HCT116 (cell line): Measurements from ENCODE around the gene CD74. TPM values are rescaled to one million over a fixed set of nuclear protein-coding genes. Genes with fewer than 3 reads are reported as not detected.

Experiments used
- ATAC-seq: fragments of 200-7000 bp; cut with Tn5 transposase; 2 replicates; pipeline ENCODE4 v1.9.1; 2020; ENCODE audit warnings: mild to moderate bottlenecking, moderate library complexity
- BruUV-seq: library from RNA; stranded (reverse); fragments of 400-500 nt; replicated peaks from 2 replicates; lab custom pipeline; 2021; lab: Mats Ljungman, UMichigan
- CTCF ChIA-PET: fragments of 300-600 bp; sonication (Branson Sonifier 250); formaldehyde crosslinking; loops from one replicate; lab custom pipeline; 2021; ENCODE audit warnings: antibody characterized with exemption; lab: Charles Lee
- POLR2A ChIA-PET: fragments of 300-600, 350-600 bp; sonication (Branson Sonifier 250); formaldehyde crosslinking; loops from one replicate; lab custom pipeline; 2021; ENCODE audit warnings: antibody characterized with exemption; lab: Charles Lee
- RAD21 ChIA-PET, 2 experiments: fragments of 300-600 bp; sonication (Branson Sonifier 250); formaldehyde crosslinking; loops; one replicate each; lab custom pipeline; 2023; ENCODE audit warnings: low total read pairs in 2 of 2; ENCODE audit not compliant: uncharacterized antibody in 2 of 2, unreplicated experiment in 2 of 2, low non-redundant PET in 1 of 2; lab: Charles Lee
- DNase-seq: peaks from one replicate; pipeline ENCODE4 v3.0.0-alpha.2; 2010; ENCODE audit warnings: low read depth, low spot score
- H2AFZ ChIP-seq: fragments of 200-600 bp; shearing (Covaris generic), sonication (generic); 2 replicates; pipeline ENCODE4 v1.6.1; 2017; ENCODE audit warnings: low read depth, mixed run types, mixed read lengths, antibody characterized with exemption, low read length; ENCODE audit not compliant: poor library complexity, severe bottlenecking
- H3K27ac ChIP-seq: 2 replicates; pipeline ENCODE4 v1.5.1; 2012; ENCODE audit warnings: low read depth, low read length
- H3K27me3 ChIP-seq: fragments of 200-600 bp; sonication (generic); 2 replicates; pipeline ENCODE4 v1.6.1; 2016; ENCODE audit warnings: mixed run types, low read length, mixed read lengths; ENCODE audit not compliant: insufficient read depth
- H3K36me3 ChIP-seq, 2 experiments: fragments of 200-500 bp in 1 of 2; fragments of 200-600 bp in 1 of 2; sonication (Bioruptor generic) in 1 of 2; sonication (generic) in 1 of 2; 2 replicates each; pipeline versions ENCODE4 v1.5.1 to v1.6.1; 2014 to 2016; ENCODE audit warnings: low read length in 2 of 2, inconsistent platforms in 1 of 2, mixed read lengths in 1 of 2, mixed run types in 1 of 2; ENCODE audit not compliant: insufficient read depth in 2 of 2, control insufficient read depth in 1 of 2
- H3K4me1 ChIP-seq, 2 experiments: fragments of 200-600 bp in 1 of 2; sonication (generic) in 1 of 2; 2 replicates each; pipeline versions ENCODE4 v1.5.1 to v1.6.1; 2012 to 2017; ENCODE audit warnings: low read length in 2 of 2, inconsistent platforms in 1 of 2, mild to moderate bottlenecking in 1 of 2, mixed read lengths in 1 of 2, mixed run types in 1 of 2, moderate library complexity in 1 of 2; ENCODE audit not compliant: insufficient read depth in 2 of 2, control insufficient read depth in 1 of 2
- H3K4me2 ChIP-seq: fragments of 200-600 bp; sonication (generic); 2 replicates; pipeline ENCODE4 v1.6.1; 2017; ENCODE audit warnings: mixed run types, low read length, mixed read lengths
- H3K4me3 ChIP-seq, 2 experiments: fragments of 200-600 bp in 1 of 2; sonication (generic) in 1 of 2; replicated peaks in 1 of 2; 2 replicates each; pipeline ENCODE4 v1.5.1; 2011 to 2016; ENCODE audit warnings: low read length in 2 of 2, control low read depth in 1 of 2, low read depth in 1 of 2, mild to moderate bottlenecking in 1 of 2, mixed read lengths in 1 of 2, mixed run types in 1 of 2
- H3K79me2 ChIP-seq: fragments of 200-600 bp; sonication (generic); 2 replicates; pipeline ENCODE4 v1.6.1; 2017; ENCODE audit warnings: mild to moderate bottlenecking, mixed run types, low read length, moderate library complexity, mixed read lengths; ENCODE audit not compliant: insufficient read depth
- H3K9ac ChIP-seq: fragments of 200-600 bp; sonication (generic); 2 replicates; pipeline ENCODE4 v1.6.1; 2016; ENCODE audit warnings: low read length, mixed read lengths
- H3K9me2 ChIP-seq: fragments of 200-600 bp; sonication (generic), shearing (Covaris generic); 2 replicates; pipeline ENCODE4 v1.6.1; 2017; ENCODE audit warnings: mixed run types, mild to moderate bottlenecking, moderate library complexity; ENCODE audit not compliant: insufficient read depth
- H3K9me3 ChIP-seq, 2 experiments: fragments of 200-500 bp in 1 of 2; fragments of 200-600 bp in 1 of 2; sonication (Bioruptor generic) in 1 of 2; sonication (generic) in 1 of 2; 2 replicates each; pipeline ENCODE4 v1.6.1; 2014 to 2017; ENCODE audit warnings: low read length in 2 of 2, mixed read lengths in 2 of 2, inconsistent platforms in 1 of 2, low read depth in 1 of 2, mild to moderate bottlenecking in 1 of 2, mixed run types in 1 of 2, moderate library complexity in 1 of 2; ENCODE audit not compliant: control insufficient read depth in 1 of 2, insufficient read depth in 1 of 2
- H4K20me1 ChIP-seq: fragments of 200-600 bp; sonication (generic), shearing (Covaris generic); 2 replicates; pipeline ENCODE4 v1.6.1; 2017; ENCODE audit warnings: mixed run types, mild to moderate bottlenecking, moderate library complexity; ENCODE audit not compliant: insufficient read depth
- ATF3 ChIP-seq: IDR thresholded peaks from 2 replicates; pipeline ENCODE4 v1.6.1; 2012
- CEBPB ChIP-seq: IDR thresholded peaks from 2 replicates; pipeline ENCODE4 v1.6.1; 2012; ENCODE audit warnings: low read depth
- ELF1 ChIP-seq: IDR thresholded peaks from 2 replicates; pipeline ENCODE4 v1.6.1; 2012; ENCODE audit warnings: low read depth, borderline replicate concordance
- EZH2phosphoT487 ChIP-seq: fragments of 200-600 bp; IDR thresholded peaks from 2 replicates; pipeline ENCODE4 v1.6.1; 2018; ENCODE audit warnings: antibody characterized with exemption, borderline replicate concordance
- JUND ChIP-seq: IDR thresholded peaks from 2 replicates; pipeline ENCODE4 v1.6.1; 2012
- MAX ChIP-seq: IDR thresholded peaks from 2 replicates; pipeline ENCODE4 v1.6.1; 2012
- POLR2A ChIP-seq: IDR thresholded peaks from 2 replicates; pipeline ENCODE4 v1.7.0; 2011; ENCODE audit warnings: borderline replicate concordance; ENCODE audit not compliant: insufficient read depth, insufficient read length; ENCODE audit errors: extremely low read depth
- POLR2AphosphoS5 ChIP-seq: IDR thresholded peaks from 2 replicates; pipeline ENCODE4 v1.6.1; 2011; ENCODE audit warnings: mild to moderate bottlenecking, low read depth, low read length, moderate library complexity
- RAD21 ChIP-seq: IDR thresholded peaks from 2 replicates; pipeline ENCODE4 v1.6.1; 2012; ENCODE audit warnings: low read depth, mild to moderate bottlenecking
- REST ChIP-seq: IDR thresholded peaks from 2 replicates; pipeline ENCODE4 v1.6.1; 2012; ENCODE audit warnings: low read depth
- TCF7L2 ChIP-seq: IDR thresholded peaks from 2 replicates; pipeline ENCODE4 v1.7.0; 2011; ENCODE audit warnings: borderline replicate concordance, inconsistent platforms; ENCODE audit not compliant: insufficient read depth, insufficient read length; ENCODE audit errors: extremely low read depth
- ZBTB33 ChIP-seq: IDR thresholded peaks from 2 replicates; pipeline ENCODE4 v1.6.1; 2011; ENCODE audit warnings: mild to moderate bottlenecking, low read length, moderate library complexity; ENCODE audit not compliant: insufficient replicate concordance; ENCODE audit errors: extremely low read depth
- ZFX ChIP-seq: fragments of 450-650 bp; IDR thresholded peaks from 2 replicates; pipeline ENCODE4 v1.6.1; 2017
- ZNF274 ChIP-seq: fragments of 200-500 bp; sonication (Bioruptor generic); IDR thresholded peaks from 2 replicates; pipeline ENCODE4 v1.6.1; 2014; ENCODE audit warnings: mild to moderate bottlenecking, low read depth, low read length, inconsistent platforms
- intact Hi-C: fragments of 100-400 bp; cut with micrococcal nuclease; formaldehyde crosslinking; loops from 2 replicates; pipeline ENCODE4 v1.10.0; 2022
- total RNA-seq: library from RNA; stranded (reverse); gene quantifications from one replicate; pipeline ENCODE4 v1.2.1, GENCODE V29; 2021; ENCODE audit not compliant: unreplicated experiment

The CD74 gene
- total RNA-seq, 1 experiment from 2014 or later, result 8.9 TPM

GRCh38 chr5:150391986-150392385 is 20.7 kb downstream of the CD74 start:
- Histone ChIP-seq H3K4me3 (no peak overlapping the region), H3K79me2 (peaks cover 5% of the 10 kb centered on the region; the same call in 1 of the 2 replicates), H3K27me3 (no peaks in the 10 kb centered on the region), H3K27ac (no peak overlapping the region), H3K9me3 (no peaks in the 10 kb centered on the region), H3K9ac (no peak overlapping the region), H3K9me2 (no peaks in the 10 kb centered on the region), H4K20me1 (no peaks in the 10 kb centered on the region), H3K36me3 (peaks cover 49 to 68% of the 10 kb centered on the region in 2 experiments), H2AFZ (no peak overlapping the region), H3K4me2 (no peak overlapping the region), H3K4me1 (no peaks in the 10 kb centered on the region)
- POLR2A ChIA-PET, result no interaction called here
- BruUV-seq, result no TSS peak
- CTCF ChIA-PET, result no interaction called here
- TF ChIP-seq REST (no peak), ZBTB33 (no peak), JUND (no peak), ZFX (no peak), POLR2A (no peak), ELF1 (no peak), CEBPB (no peak), MAX (no peak), RAD21 (no peak), TCF7L2 (no peak), ATF3 (no peak), ZNF274 (no peak), POLR2AphosphoS5 (no peak), EZH2phosphoT487 (no peak)
- no peak for DNase-seq
- ATAC-seq, result no peak
- RAD21 ChIA-PET, result no interaction called here
- intact Hi-C loops, result no loop called here
